ENCODE data around the gene DPP6.

DPP6 gene

GRCh38 chr7:154859747-154860620 is 807.8 kb downstream of the DPP6 start:
- DNase-seq (ENCODE audit: low read depth): no peak

DNA sequence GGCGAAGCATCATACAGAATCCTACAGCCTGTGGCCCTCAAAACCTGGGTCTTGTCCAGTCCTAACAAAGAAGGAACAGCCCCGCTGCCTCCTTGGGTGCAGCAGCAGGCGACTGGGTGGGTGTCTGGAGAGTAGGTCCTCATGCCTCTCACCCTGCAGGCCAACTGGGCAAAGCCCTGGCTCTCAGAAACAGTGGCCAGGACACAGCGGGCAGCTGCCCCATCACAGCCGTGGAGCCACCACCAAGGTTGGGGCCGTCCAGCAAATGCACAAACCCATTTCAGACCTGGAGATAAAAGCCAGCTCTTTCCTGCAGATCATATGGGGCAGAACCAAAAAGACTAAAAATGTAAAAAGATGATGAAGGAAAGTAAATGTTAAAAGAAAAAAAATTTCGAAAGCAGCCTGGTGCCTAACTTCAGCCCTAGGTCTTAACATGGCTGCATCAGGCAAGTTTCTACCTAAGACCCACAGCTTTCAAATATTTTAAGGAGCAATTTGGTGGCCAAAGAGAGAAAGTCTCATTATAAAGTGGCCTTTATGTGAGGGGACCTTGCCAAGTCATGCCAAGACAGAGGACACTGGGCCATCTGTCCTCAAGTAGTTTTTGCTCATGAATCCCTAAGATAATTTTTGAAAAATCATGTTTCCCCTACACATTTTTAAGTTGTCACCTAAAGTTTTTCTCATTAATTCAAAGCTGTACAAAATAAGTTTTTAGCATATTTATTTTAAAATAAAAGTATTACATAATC is 808.6 kb downstream of the DPP6 start:
- DNase-seq (ENCODE audit: low read depth): no peak

DNA sequence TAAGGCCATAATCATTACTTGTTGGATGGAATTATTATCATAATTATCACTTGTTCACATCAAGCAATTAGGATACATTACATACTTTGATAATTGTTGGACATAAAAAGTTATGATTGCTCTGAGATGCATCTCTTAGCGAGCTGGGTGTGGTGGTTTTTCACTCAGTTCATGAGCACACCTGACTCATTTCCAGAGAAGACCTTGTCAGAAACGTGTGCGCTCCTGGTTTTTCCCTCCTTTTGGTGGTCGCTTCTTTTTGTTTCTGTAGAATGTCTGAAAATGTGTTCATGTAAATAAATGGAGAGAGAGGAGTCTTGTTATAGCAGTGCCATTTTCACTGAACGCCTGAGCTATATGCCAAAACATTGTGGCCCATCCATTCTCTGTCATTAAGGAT is 809.4 kb downstream of the DPP6 start:
- no peak for DNase-seq (ENCODE audit: low read depth)

DNA sequence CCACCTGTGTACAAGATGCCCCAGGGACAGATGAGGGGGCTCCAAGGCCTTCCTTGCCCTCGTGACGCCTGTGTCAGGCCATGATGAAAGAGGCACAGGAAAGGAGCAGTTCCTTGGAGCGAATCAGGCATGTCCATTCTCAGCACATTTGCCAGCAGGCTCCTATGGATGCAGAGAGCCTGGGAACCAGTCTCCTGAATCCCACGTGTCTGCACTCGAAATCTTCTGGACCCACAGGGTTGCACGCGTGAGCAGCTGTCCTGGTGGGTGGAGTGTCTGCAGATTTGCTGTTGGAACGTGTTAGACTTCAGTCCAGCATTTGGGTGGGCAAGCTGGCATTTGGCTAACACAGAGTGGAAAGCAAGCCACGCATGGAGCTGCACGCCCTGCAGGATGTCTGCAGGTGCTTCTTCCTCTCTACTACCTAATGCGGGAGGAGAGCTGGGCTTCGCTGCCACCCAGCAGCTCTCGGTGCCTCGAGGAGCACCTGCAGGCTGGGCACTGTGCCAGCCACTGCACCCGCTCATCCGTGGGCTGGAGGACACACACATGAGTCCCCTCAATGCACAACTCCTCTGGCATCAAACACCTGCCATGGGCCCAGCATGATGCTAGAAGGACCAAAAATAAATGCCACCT is 810.1 kb downstream of the DPP6 start:
- DNase-seq (ENCODE audit: low read depth): no peak

GRCh38 chr7:154863766-154864522 is 811.7 kb downstream of the DPP6 start:
- no peak for DNase-seq (ENCODE audit: low read depth)

GRCh38 chr7:154864523-154864891 is 812.3 kb downstream of the DPP6 start:
- no peak for DNase-seq (ENCODE audit: low read depth)

- no peak for DNase-seq (ENCODE audit: low read depth)
Observed at GRCh38 chr7:154865984-154866685, 813.9 kb downstream of the DPP6 start.

- DNase-seq (ENCODE audit: low read depth): no peak
Observed at GRCh38 chr7:154867068-154867467, 814.9 kb downstream of the DPP6 start.

GRCh38 chr7:154868921-154869320 is 816.7 kb downstream of the DPP6 start:
- DNase-seq (ENCODE audit: low read depth): no peak

- DNase-seq (ENCODE audit: low read depth): no peak
Observed at GRCh38 chr7:154869436-154869835, 817.2 kb downstream of the DPP6 start.

DNA sequence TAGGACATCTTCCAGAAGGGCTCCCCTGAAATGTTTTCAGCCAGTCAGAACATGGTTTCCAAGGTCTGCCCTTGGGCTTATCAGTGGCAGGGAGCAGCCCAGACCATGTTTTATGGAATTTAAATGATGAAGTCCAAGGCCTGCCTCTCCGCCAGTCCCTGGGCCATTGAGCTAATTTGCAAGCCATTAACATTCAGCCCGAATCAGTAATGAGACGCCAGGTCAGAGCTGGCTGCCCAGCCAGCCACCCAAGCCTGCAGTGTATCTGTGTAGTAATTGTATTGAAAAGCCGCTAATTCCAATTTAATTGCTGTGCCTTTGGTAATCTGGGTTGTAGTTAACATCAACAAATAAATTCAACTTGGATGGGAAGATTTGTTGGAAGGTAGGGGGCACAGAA is 819.3 kb downstream of the DPP6 start:
- DNase-seq (ENCODE audit: low read depth): no peak

DNA sequence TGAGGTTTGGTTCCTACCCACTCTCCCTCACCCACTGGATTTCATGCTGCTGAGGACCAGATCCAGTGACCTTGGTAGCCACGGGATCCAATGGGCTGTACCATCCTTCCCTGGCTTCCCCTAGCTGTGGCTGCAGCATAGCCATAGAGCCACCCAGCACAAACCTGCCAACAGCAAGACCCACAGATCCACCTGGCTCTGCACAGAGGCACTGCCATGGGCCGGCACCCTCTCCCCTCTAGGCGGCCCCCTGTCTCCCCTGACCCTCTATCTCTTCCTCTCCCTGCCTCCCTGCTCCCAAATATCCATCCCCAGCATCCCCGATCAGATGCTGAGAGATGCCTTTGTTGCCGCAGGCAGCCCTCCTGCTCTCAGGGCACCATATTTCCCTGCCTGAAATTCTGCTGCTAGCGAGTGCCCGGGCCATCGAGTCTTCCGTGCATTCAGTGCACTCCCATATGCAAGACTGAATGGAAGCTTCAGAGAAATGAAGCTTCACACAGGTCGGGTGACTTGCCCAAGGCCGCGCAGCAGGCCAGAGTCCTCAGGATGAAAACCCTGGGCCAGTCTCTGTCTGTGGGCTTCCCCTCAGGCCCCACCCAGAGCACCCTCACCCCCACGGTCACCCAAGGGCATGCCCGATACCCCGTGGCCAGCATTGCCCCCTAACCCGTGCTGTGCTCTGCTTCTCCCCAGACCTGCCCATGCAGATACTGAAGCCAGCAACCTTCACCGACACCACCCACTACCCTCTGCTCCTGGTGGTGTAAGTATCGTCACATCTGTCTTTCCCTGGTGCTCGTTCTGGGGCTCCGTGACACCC is 819.9 kb downstream of the DPP6 start:
- DNase-seq (ENCODE audit: low read depth): no peak

GRCh38 chr7:154872811-154873499 is 820.8 kb downstream of the DPP6 start:
- no peak for DNase-seq (ENCODE audit: low read depth)

DNA sequence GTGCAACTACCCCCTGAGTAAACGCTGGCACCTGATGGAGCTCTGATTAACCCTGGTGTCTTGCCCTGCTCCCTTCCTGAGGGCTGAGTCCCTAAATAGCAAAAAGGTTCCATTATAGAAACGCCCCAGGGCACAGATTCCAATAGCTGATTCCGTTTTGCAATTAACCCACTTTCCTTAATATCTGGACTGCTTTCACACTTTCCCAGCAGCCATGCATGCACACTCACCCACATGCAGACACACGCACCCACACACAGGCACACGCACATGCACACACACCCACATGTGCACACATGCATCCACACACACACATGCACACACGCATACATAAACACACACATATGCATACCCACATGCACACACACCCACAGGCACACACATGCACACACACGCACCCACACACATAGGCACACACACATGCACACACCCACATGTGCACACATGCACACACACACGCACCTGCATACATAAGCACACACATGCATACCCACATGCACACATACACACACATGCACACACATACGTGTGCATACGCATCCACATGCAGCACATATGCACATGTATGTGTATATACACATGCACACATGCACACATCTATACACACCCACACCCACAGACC is 821.4 kb downstream of the DPP6 start:
- no peak for DNase-seq (ENCODE audit: low read depth)

DNA sequence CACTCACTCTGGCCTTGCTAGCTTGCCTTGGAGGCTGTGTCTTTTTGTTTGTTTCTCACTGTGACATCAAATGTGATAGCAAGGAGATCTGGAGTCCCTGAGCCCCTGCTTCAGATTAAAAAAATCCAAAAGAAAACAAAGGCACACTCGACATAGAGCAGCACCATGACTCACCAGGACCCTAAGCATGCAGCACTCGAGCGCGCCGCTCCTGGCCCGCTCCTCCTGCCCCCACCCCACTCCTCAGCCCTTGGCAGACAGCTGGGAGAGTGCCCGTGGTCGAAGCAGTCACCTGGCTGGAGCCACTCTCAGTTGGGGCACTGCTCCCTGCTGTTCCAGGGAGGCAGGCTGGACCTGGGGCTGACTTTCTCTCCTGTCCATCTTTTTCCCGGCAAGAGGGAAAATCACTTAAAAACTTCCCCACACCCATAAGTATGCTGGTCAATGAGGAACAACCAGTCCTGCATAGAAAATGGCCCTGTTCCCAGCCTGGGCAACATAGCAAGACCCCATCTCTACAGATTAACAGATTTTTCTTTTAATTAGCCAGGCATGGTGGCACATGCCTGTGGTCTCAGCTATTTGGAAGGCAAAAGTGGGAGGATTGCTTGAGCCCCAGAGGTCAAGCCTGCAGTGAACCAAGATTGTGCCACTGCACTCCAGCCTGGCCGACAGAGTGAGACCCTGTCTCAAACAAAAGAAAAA is 822.4 kb downstream of the DPP6 start:
- DNase-seq (ENCODE audit: low read depth): no peak

GRCh38 chr7:154875297-154875696 is 823.1 kb downstream of the DPP6 start:
- DNase-seq (ENCODE audit: low read depth): no peak

DNA sequence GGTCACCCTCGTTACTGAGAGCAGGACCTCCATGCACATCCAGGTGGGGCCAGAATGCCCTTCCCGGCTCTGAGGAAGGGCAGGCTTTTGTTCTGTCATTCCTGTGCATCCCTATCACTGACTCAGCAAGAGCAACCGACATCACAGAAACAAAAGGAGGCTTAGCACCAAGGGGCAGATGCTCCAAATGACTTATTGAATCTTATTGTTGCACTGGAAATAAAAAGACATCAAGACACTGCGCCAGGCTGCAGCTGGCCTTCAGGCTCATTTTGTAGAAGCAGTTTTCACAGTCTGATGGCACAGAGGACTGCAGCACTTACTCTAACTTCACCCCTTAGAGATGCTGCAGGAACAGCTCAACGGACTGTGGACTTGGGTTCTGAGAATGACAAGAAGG is 824.3 kb downstream of the DPP6 start:
- DNase-seq (ENCODE audit: low read depth): no peak

GRCh38 chr7:154877031-154877430 is 824.8 kb downstream of the DPP6 start:
- no peak for DNase-seq (ENCODE audit: low read depth)

DNA sequence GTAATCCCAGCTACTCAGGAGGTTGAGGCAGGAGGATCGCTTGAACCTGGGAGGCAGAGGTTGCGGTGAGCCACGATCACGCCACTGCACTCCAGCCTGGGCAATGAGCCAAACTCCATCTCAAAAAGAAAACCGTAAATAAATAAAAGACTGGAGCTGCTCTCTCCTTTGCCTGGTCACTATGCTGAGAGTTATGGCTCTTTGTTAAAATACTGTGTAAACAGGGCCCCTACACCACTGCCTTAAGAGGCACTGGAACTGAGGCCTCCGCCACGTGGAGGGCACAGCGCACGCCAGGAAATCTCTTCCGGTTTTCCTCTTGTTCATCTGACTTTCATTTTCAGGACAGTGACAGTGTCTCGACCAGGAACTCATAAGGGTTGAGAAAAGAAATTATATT is 827.4 kb downstream of the DPP6 start:
- DNase-seq (ENCODE audit: low read depth): no peak
